GM21717 (cell line): ENCODE data around the gene NKX6-2.
"Not testable (repeated sequence)": the region's sequence is repeated elsewhere in the genome, so short reads cannot be mapped to it uniquely, and the experiment has no call there.

Experiments used
- ATAC-seq: cut with Tn5 transposase; IDR thresholded peaks from one replicate; pipeline ENCODE4 v1.9.1; 2021; ENCODE audit warnings: mild to moderate bottlenecking, moderate library complexity; ENCODE audit not compliant: unreplicated experiment

NKX6-2 gene

DNA sequence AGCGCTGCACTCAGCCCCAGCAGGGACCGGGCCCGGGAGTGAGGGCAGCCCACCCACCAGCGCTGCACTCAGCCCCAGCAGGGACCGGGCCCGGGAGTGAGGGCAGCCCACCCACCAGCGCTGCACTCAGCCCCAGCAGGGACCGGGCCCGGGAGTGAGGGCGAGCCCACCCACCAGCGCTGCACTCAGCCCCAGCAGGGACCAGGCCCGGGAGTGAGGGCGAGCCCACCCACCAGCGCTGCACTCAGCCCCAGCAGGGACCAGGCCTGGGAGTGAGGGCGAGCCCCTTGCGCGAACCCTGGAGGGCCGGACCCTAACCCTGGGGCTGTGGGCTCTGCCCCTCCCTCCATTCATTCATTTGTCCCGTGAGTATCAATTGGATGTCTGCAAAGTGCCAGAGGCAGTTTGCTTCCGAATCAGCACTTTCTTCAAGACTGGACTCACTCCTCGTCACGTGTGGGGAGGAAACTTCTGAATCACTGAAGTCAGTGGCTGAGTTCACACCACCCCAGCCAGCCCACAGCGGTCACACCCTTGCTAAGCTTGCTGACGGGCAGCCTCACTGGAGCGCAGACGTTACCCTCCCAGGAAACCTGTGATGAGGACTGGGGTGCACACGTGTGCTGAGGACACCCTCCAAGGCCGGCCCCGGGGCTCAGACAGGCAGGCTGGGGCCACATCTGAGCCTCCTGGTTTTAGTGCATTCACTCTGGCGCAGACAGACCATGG lies 42.6 kb downstream of the NKX6-2 start:
- ATAC-seq, result not testable (repeated sequence)

DNA sequence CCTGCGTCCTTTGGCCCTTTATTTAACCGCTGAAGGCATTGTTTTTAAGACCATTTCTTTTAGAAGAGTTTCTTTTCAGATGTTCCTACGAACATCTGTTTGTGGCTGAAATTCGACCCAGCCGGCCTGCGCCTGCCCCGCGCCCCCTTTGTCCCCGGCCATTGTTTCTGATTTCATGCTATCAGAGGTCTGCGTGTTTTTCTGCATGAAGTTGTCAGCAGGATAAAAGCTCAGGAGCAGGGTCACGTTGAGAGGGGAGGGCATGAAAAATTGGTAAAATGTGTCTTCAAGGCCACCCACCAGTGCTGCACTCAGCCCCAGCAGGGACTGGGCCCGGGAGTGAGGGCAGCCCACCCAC lies 43.1 kb downstream of the NKX6-2 start:
- ATAC-seq, result no peak

DNA sequence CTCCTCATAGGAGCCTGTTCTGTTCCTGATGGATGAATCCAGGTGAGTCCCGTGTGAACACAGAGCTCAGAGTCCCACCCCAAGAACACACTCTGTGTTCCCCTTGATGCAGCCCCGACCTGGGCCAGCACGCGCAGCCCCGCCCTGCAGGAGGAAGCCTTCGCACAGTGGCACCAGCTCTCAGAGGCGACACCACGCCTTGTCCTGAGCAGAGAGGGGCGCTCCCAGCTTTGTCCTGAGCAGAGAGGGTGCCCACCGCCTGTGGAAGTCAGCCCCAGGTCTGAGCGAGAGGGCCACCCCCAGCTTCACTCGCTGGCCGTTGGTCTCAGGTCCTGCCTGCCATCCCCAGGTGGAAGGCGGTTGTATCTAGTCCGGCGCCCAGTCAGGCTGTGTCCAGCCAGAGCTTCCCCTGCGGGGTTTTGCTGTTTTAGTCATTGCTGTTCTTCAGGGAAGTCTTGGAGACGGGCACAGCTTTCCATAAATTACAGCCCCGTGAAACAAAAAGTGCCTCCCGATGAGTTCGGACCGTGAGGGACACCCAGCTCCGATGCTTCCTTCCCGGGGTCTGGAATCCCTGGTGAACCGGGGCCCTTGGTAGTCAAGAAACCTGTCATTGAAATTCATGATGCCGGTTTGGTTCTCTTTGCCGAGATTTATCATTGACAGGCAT lies 43.6 kb downstream of the NKX6-2 start:
- no peak for ATAC-seq

DNA sequence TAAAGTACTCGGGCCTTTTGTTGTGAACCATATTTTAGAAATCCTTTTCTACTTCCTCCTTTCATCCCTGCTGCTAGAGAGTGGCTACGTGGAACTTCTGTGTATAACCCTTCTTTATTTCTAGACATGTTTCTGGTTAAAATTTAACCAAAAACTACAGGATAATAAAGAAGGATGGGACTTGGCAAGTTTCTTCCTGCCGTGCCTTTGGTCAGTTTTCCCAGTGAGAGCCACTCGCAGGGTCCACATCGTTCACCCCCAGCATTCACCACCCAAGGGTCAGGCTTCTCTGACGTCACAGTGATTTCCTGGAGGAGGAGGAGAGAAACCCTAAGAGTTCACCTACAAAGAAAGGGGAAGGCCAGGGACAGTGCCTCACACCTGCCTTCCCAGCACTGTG lies 45.4 kb downstream of the NKX6-2 start:
- ATAC-seq, result no peak

DNA sequence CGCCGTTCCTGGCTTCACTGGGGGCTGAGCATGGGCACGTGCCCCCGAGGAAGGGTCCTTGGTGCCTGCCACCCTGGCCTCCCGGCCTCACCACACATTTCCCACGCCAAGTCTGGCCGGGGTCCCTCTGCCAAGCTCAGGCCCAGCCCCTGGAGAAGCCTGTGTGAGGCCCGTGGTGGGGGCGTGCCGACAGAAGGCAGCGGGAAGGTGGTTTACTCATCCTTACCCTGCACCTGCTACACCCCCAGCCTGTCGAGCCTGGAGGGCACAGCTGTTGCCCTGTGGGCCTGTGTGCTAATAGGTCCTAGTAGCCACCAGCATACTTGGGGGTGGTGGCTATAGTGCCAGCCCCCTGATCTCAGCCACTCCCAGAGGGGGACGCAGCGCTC lies 46.7 kb downstream of the NKX6-2 start:
- ATAC-seq, result no peak

DNA sequence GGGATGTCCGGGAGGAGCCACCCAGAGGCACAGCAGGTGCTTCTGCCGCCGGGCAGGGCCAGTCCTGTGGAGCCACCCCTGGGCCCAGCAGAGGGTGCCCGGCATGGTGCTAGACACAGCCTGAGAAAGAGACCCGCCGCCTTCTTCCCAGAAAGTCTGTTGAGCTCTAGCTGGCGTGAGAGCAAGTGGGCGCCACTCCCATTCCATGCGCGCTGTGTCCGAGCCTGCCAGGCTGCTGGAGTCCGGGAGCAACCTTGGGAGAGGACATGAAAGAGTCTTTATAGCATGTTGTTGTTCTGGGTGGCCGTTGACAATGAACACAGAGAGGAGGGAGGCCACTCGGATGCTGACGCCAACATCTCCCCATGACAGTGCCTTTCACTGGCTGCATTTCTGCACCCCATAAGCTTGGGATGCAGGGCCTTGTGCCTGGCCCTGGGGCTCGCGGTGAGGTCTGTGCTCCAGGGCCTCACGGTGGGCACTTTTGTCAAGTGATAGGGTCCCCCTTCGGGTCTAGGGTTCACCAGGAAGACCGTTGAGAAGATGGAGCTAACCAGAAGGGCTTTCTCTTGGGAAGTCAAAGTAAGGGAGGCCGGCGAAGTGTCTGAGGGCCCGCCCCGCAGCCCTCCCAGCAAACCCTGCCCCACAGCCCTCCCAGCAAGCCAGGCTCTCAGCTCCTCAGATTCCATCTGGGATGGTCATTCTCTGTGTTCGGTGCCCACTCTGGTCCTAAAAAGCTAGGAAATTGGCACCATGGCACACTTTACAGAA lies 47.3 kb downstream of the NKX6-2 start:
- ATAC-seq, result no peak

DNA sequence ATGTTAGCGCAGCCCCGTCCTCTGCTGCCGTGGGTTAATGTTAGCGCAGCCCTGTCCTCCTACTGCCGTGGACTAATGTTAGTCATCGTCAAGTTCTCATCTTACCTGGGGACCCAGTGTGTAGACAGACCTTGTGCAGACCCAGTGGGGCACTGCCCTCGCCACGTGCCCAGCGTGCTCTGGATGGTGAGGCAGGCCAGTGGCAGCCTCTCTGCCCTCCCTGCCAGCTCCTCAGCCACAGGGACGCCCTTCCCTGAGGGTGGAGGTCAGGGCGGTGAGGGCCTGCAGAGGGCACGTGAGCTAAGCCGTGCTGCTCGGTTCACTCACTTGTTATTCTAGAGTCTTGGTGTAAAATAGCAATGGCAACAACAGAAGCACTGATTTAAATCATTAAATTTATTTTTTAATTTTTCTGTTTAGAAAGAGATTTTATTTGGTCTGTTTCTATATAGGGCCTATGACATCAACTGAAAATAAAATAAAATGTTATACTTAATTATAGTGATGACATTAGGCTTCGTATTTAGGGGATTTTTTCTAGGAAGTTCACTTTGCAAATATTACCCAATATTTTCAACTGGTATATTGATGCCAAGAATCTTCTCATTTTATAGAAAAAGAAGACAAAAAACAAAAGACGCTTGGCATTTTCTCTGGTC lies 48.4 kb downstream of the NKX6-2 start:
- no peak for ATAC-seq

DNA sequence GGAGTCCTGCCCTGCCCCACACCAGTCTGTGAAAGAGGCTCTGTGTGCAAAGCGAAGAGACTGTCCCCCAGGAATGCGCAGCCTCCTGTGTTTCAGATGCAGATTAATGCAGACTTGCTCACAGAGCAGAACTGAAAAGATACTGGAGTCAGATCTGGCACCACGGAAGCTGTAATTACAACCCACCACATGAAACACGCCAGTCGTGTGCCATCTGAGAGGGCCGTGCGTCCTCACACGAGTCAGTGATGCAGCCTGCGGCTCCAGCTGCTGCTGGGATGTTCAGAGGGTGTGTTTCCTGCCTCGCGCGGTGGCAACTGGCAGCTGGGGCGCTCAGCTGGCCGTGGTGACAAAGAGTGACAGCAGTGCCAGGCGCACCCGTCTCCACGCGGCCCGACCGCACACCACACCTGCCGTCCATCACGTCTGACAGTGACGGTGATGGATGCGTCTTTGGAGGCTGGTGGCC lies 50.0 kb downstream of the NKX6-2 start:
- no peak for ATAC-seq

DNA sequence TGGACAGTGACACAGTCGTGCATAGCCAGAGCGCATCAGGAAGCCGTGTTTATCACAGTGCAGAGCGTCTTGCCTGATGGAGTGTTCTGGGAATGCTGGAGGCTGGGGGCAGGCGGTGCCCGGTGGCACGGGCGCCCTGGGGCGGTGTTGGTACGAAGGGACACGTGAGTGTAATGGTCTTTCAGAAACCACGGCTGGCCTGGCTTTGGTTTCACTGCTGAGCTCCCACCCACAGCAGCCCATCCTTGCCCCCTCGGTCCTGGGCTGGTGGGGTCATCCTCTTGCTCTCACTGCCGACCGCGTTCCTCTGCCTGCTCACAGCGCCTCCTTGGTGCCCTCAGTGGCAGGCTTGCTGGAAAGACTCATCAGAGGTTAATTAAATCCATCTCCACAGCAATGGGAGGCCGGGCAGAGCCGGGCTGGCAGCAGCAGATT lies 50.6 kb downstream of the NKX6-2 start:
- ATAC-seq, result no peak

DNA sequence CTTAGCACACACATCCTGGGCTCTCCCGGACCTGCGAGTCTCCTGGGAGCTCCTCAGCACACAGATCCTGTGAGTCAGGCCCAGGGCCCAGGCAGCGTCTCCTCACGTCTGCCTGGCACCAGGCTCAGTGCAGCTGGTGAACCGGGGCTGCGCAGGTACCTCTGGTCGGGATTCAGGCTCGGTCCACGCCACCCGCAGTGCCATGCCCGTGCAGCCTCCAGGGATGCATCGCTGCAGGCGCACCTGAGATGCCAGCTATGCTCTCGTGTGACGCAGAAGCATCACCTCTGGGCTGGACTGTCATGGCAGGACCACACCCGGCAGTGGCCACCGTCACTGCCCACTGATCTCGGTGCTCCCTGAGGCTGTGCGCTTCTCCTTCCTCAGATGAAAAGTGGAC lies 52.0 kb downstream of the NKX6-2 start:
- ATAC-seq, result no peak
